ENCODE measurements around the gene AKAP12. TPM values are rescaled to one million over a fixed set of nuclear protein-coding genes. Genes with fewer than 3 reads are reported as not detected.

The AKAP12 gene
- total RNA-seq, 1 donor from 2014 or later: 5.0 TPM

GRCh38 chr6:151260205-151260604 is 20.4 kb downstream of the AKAP12 start:
- H3K36me3 ChIP-seq (ENCODE audit: control insufficient read depth, insufficient read depth, low read length): no peaks in the 10 kb centered on the region
- no peak for TF ChIP-seq CTCF (IDR thresholded peaks at IDR 0.05; ENCODE audit: insufficient read depth, low read length, severe bottlenecking)
- H3K27me3 ChIP-seq (ENCODE audit: control insufficient read depth, insufficient read depth, low read length): no peaks in the 10 kb centered on the region
- FAIRE-seq (no peak), DNase-seq (ENCODE audit: low read depth) (no peak)
- H3K4me3 ChIP-seq (ENCODE audit: low read depth, low read length): no peak overlapping the region

DNA sequence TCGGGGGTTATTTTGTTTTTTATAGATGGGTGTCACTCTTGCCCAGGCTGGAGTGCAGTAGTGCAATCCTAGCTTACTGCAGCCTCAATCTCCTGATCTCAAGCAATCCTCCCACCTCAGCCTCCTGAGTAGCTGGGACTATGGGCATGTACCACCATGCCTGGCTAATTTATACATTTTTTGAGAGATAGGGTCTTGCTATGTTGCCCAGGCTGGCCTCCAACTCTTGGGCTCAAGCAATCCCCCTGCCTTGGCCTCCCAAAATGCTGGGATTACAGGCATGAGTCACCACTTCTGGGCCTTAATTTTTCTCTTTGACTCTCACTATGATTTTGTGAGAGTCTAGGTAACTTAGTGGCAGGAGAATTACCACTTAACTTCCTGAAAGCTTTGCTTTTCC is 23.3 kb downstream of the AKAP12 start:
- Histone ChIP-seq H3K27me3 (ENCODE audit: control insufficient read depth, insufficient read depth, low read length) (no peaks in the 10 kb centered on the region), H3K4me3 (ENCODE audit: low read depth, low read length) (no peak overlapping the region), H3K36me3 (ENCODE audit: control insufficient read depth, insufficient read depth, low read length) (no peaks in the 10 kb centered on the region)
- FAIRE-seq (no peak), DNase-seq (ENCODE audit: low read depth) (no peak)
- no peak for TF ChIP-seq CTCF (IDR thresholded peaks at IDR 0.05; ENCODE audit: insufficient read depth, low read length, severe bottlenecking)

GRCh38 chr6:151263967-151264366 is 24.2 kb downstream of the AKAP12 start:
- no peak for FAIRE-seq
- peak; percentile 38 for DNase-seq (ENCODE audit: low read depth)
- H3K36me3 ChIP-seq (ENCODE audit: control insufficient read depth, insufficient read depth, low read length): no peaks in the 10 kb centered on the region
- H3K27me3 ChIP-seq (ENCODE audit: control insufficient read depth, insufficient read depth, low read length): no peaks in the 10 kb centered on the region
- TF ChIP-seq CTCF (IDR thresholded peaks at IDR 0.05; ENCODE audit: insufficient read depth, low read length, severe bottlenecking): no peak
- no peak overlapping the region for H3K4me3 ChIP-seq (ENCODE audit: low read depth, low read length)

DNA sequence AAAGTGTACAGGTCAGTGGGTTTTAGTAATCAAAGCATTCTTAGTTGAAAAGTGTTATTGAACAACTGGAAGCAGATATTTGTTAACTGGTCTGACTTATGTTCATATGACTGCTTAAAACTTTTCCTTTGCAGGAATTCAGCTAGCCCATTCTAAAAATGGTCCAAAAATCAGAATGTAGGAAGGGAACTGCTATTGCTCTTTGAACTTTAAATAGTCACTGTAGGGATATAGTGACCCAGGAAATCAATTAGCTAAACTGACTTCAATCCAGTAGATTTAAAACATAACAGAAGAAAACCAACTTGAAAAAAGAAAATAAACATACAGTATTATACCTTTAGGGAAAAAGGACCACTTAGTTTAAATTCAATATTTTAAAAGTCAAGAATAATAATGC is 25.5 kb downstream of the AKAP12 start:
- no peak for TF ChIP-seq CTCF (IDR thresholded peaks at IDR 0.05; ENCODE audit: insufficient read depth, low read length, severe bottlenecking)
- Histone ChIP-seq H3K36me3 (ENCODE audit: control insufficient read depth, insufficient read depth, low read length) (no peaks in the 10 kb centered on the region), H3K27me3 (ENCODE audit: control insufficient read depth, insufficient read depth, low read length) (no peaks in the 10 kb centered on the region), H3K4me3 (ENCODE audit: low read depth, low read length) (no peak overlapping the region)
- FAIRE-seq (no peak), DNase-seq (ENCODE audit: low read depth) (no peak)

DNA sequence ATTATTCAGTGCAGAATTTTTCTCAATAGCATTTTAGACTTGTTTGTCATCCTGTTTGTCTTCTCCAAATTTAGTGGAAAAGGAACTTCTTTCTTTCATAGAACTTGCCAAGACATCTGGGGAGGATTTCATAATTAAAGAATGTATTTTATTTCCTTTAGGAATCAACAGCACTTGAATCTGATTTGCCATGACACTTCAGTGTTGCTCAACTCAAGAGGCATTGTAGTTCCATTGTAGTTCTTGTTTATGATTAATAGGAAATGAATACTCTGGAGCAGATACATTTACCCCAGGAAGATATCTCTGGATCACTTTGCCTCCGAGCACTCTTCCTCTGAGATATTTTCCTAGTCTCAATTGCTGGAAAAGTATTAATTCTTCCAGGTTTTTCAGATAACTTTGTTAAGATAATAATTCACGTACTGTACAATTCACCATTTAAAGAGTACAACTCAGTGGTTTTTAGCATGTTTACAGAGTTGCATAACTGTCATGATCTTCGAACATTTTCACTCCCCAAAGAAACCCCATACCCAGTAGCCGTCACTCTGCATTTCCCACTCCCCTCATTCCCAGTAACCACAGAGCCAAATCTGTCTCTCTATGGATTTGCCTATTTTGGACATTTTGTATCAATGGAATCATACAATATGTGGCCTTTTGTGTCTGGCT is 29.7 kb downstream of the AKAP12 start:
- DNase-seq (ENCODE audit: low read depth) (peak; percentile 87), FAIRE-seq (no peak)
- no peaks in the 10 kb centered on the region for H3K27me3 ChIP-seq (ENCODE audit: control insufficient read depth, insufficient read depth, low read length)
- no peak for TF ChIP-seq CTCF (IDR thresholded peaks at IDR 0.05; ENCODE audit: insufficient read depth, low read length, severe bottlenecking)
- H3K36me3 ChIP-seq (ENCODE audit: control insufficient read depth, insufficient read depth, low read length): no peaks in the 10 kb centered on the region
- H3K4me3 ChIP-seq (ENCODE audit: low read depth, low read length): no peak overlapping the region

GRCh38 chr6:151275121-151275520 is 35.4 kb downstream of the AKAP12 start:
- no peak overlapping the region for H3K4me3 ChIP-seq (ENCODE audit: low read depth, low read length)
- no peak for TF ChIP-seq CTCF (IDR thresholded peaks at IDR 0.05; ENCODE audit: insufficient read depth, low read length, severe bottlenecking)
- H3K27me3 ChIP-seq (ENCODE audit: control insufficient read depth, insufficient read depth, low read length): no peaks in the 10 kb centered on the region
- no peaks in the 10 kb centered on the region for H3K36me3 ChIP-seq (ENCODE audit: control insufficient read depth, insufficient read depth, low read length)
- DNase-seq (ENCODE audit: low read depth) (no peak), FAIRE-seq (no peak)
